ENCODE measurements around the gene TTC17. TPM values are rescaled to one million over a fixed set of nuclear protein-coding genes. Genes with fewer than 3 reads are reported as not detected.
"Not testable (repeated sequence)": the region's sequence is repeated elsewhere in the genome, so short reads cannot be mapped to it uniquely, and the experiment has no call there.

The TTC17 gene
- total RNA-seq, 2 donors from 2014 or later, result 71.4 to 87.3 TPM

GRCh38 chr11:43410394-43410793 is 51.7 kb downstream of the TTC17 start:
- Histone ChIP-seq H3K4me3 (no peak overlapping the region), H3K27me3 (replicated peaks; ENCODE audit: insufficient read depth) (no peaks in the 10 kb centered on the region), H3K27ac (no peak overlapping the region), H3K9me3 (no peaks in the 10 kb centered on the region), H3K36me3 (peaks cover 0 to 5% of the 10 kb centered on the region in 2 donors), H3K4me1 (replicated peaks) (no peaks in the 10 kb centered on the region)
- TF ChIP-seq POLR2AphosphoS5 (IDR thresholded peaks at IDR 0.05) (no peak), POLR2A (IDR thresholded peaks at IDR 0.05) (no peak)
- intact Hi-C loops (cut with DNase I), result no loop called here
- 87% methylated on average over 5 of the region's 5 CpGs for WGBS
- DNase-seq (ENCODE audit: low spot score), result no peak

GRCh38 chr11:43418197-43418596 is 59.5 kb downstream of the TTC17 start:
- no peaks in the 10 kb centered on the region for H3K9me3 ChIP-seq
- H3K36me3 ChIP-seq, result no peaks in the 10 kb centered on the region
- TF ChIP-seq POLR2AphosphoS5 (IDR thresholded peaks at IDR 0.05) (no peak), CTCF (IDR thresholded peaks at IDR 0.05) (no peak), POLR2A (IDR thresholded peaks at IDR 0.05) (no peak)
- 43% methylated on average over 2 of the region's 2 CpGs for WGBS
- H3K27ac ChIP-seq, result no peak overlapping the region
- no peaks in the 10 kb centered on the region for H3K4me1 ChIP-seq (replicated peaks)
- H3K27me3 ChIP-seq (replicated peaks; ENCODE audit: insufficient read depth), result no peaks in the 10 kb centered on the region
- intact Hi-C loops (cut with DNase I), result no loop called here
- no peak overlapping the region for H3K4me3 ChIP-seq
- DNase-seq (ENCODE audit: low spot score), result no peak

DNA sequence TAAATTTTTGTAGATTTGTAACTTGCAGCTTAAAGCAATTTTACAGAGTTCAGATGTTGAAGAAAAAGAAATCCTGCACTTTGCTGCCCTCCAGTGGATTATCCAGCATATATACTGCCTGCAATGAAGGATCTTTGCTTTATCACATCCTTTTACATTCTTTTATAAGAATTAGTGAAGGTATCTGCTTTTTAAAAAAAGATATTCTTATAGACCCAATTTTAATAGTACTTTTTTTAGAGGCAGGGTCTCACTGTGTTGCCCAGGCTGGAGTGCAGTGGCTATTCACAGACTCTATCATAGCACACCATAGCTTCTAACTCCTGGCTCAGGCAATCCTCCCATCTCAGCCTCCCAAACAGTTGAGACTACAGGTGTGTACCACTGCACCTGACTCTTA is 60.7 kb downstream of the TTC17 start:
- Histone ChIP-seq H3K9me3 (no peaks in the 10 kb centered on the region), H3K4me3 (no peak overlapping the region), H3K4me1 (replicated peaks) (no peaks in the 10 kb centered on the region), H3K36me3 (no peaks in the 10 kb centered on the region), H3K27ac (no peak overlapping the region), H3K27me3 (replicated peaks; ENCODE audit: insufficient read depth) (no peaks in the 10 kb centered on the region)
- DNase-seq (ENCODE audit: low spot score), result peak; percentile 17
- intact Hi-C loops (cut with DNase I), result no loop called here
- TF ChIP-seq CTCF (IDR thresholded peaks at IDR 0.05) (peak in 3 of 4 experiments; percentile 29 to 62 (median 47)), POLR2AphosphoS5 (IDR thresholded peaks at IDR 0.05) (no peak), POLR2A (IDR thresholded peaks at IDR 0.05) (no peak)

DNA sequence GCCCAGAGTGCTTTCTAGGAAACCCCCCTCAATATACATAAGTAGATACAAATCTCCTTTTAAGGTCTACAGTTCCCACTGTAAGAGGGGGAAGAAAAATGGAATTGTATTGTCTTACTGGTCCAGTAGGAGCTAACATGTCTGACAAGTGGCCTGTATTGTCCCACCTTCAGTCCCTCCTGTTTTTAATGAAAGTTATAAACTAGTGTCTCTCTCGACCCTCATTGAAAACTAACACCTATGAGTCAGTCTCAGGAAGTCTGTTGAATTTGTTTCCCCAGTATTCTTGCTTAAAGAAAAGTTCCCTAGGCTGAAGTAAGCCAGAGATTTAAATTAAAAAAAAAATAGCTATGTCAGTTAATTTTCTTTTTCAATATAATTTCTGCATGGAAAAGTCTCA is 69.3 kb downstream of the TTC17 start:
- Histone ChIP-seq H3K27me3 (replicated peaks; ENCODE audit: insufficient read depth) (no peaks in the 10 kb centered on the region), H3K27ac (no peak overlapping the region), H3K9me3 (no peaks in the 10 kb centered on the region), H3K4me1 (replicated peaks) (no peaks in the 10 kb centered on the region), H3K36me3 (no peaks in the 10 kb centered on the region), H3K4me3 (no peak overlapping the region)
- DNase-seq (ENCODE audit: low spot score), result no peak
- 67% methylated on average over 1 of the region's 1 CpG for WGBS
- TF ChIP-seq POLR2A (IDR thresholded peaks at IDR 0.05), result no peak
- TF ChIP-seq CTCF (IDR thresholded peaks at IDR 0.05), result no peak
- TF ChIP-seq POLR2AphosphoS5 (IDR thresholded peaks at IDR 0.05), result no peak
- intact Hi-C loops (cut with DNase I), result no loop called here

- H3K36me3 ChIP-seq; H3K27me3 ChIP-seq (replicated peaks; ENCODE audit: insufficient read depth); intact Hi-C loops (cut with DNase I); H3K27ac ChIP-seq; H3K9me3 ChIP-seq; H3K4me1 ChIP-seq (replicated peaks); DNase-seq (ENCODE audit: low spot score); H3K4me3 ChIP-seq: not testable (repeated sequence)
- WGBS, result 97% methylated on average over 1 of the region's 1 CpG
These were observed 72.2 kb downstream of the TTC17 start for GRCh38 chr11:43430916-43431315.

DNA sequence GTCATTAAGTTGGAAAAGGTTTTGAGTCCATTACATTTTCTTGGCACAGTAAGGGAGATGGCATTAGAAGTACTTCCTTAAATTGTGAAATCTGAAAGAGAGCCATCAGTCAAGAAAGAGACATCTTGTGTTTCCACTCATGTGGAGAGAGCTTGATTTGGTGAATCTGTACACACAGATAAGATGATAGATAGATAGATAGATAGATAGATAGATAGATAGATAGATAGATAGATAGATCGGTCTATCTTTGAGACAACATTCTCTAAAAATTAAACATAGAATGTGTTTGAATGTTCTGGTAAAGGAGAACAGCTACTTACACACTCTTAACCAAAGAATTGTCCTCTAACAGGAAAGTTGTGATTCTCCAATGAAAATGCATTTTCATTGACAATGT is 76.2 kb downstream of the TTC17 start:
- H3K4me1 ChIP-seq (replicated peaks), result no peaks in the 10 kb centered on the region
- H3K27me3 ChIP-seq (replicated peaks; ENCODE audit: insufficient read depth), result no peaks in the 10 kb centered on the region
- TF ChIP-seq POLR2AphosphoS5 (IDR thresholded peaks at IDR 0.05), result no peak
- TF ChIP-seq CTCF (IDR thresholded peaks at IDR 0.05), result no peak
- TF ChIP-seq POLR2A (IDR thresholded peaks at IDR 0.05), result no peak
- intact Hi-C loops (cut with DNase I), result no loop called here
- no peaks in the 10 kb centered on the region for H3K9me3 ChIP-seq
- H3K4me3 ChIP-seq, result no peak overlapping the region
- no peaks in the 10 kb centered on the region for H3K36me3 ChIP-seq
- DNase-seq (ENCODE audit: low spot score), result no peak
- no peak overlapping the region for H3K27ac ChIP-seq
- 96% methylated on average over 1 of the region's 1 CpG for WGBS
